ENCODE results near the gene LRMDA. TPM values are rescaled to one million over a fixed set of nuclear protein-coding genes. Genes with fewer than 3 reads are reported as not detected.

LRMDA gene
- total RNA-seq, 1 donor from 2014 or later: 6.3 TPM

DNA sequence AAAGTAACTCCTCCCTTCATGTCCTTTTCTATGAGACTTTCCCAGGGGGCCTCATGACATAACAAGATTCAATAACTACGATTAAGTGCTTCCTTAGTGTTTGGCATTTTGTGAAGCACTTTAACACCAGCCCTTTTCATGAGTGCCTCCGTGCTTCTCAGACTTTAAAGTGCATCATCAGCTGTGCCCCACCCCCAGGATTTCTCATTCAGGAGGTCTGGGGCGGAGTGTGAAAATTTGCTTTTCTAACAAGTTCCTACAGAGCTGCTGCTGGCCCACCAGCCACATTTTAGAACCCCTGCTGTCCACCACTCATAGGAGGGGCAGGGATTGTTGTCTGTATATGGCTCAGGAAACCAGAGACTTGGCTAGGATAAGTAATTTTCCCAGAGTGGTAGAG lies 445.3 kb downstream of the LRMDA start:
- DNase-seq: no peak

DNA sequence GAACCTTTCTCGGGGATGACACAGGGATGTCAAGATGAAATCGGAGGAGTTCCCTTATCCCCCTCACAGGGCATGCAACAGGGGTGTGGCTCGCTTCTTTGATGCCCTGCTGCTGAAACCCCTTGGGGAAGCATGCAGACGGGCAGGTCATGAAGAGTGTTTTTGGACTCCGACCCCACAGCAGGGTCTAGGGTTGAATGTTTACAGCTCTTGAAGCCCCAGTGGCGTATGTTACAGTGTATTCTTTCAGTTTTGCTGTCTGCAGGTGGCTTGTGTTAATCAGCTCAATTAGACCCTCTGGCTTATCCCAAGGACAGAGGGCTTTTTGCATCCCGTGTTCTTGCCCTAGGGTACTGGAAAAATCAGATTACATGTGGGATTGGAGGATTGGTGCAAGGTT lies 446.5 kb downstream of the LRMDA start:
- DNase-seq: no peak

DNA sequence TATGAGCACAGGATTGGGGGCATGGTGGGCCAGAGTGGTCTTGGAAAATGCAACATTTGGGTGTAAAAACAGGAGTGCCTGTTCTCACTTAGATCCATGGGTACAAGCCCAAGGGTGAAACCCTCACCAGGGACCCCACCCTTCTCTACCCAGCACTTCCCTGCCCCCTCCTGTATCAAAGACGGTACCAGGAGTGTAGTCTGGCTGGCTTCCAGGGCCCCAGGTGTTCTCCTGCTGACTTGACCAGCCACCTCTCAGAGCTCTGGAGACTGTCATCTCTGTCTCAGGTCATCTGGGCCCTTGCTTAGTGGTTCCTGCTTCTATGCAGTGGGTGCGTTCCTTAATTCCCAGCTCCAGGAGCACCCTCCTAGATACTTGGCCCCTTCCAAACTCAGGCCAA lies 447.2 kb downstream of the LRMDA start:
- no peak for DNase-seq

DNA sequence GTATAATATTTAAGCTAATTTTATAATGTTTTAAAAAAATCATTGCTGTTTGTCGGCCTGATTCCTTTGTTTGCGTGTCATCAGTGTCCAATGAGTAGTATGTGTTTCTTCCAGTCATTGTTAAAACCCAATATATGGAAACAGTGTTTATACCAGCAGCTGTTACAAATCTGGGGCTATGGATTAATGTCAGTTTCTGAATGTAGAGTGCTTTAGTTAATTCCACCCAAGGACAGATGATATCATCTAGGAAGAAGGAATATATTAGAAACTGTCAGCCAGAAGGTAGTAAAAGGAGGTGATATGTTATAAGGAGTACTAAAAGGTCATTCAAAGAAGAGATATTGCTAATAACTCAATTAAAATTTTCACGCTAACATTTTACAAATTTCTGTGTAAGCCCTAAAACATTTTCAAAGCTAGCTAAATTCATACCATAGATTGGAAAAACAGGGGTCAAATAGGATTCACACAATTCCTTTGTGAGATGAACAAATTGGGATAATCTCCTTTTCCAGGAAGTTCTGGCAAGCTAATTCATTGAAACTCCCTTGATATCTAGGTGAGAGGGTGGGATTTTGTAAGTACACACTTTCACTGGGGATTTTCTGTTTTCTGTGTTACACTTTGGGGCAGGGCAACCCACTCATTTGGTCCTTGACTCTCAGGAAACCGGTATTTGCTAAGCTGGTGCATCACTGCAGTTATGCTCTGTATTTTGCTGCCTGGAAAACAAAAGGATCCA lies 448.8 kb downstream of the LRMDA start:
- DNase-seq: peak; percentile 49

DNA sequence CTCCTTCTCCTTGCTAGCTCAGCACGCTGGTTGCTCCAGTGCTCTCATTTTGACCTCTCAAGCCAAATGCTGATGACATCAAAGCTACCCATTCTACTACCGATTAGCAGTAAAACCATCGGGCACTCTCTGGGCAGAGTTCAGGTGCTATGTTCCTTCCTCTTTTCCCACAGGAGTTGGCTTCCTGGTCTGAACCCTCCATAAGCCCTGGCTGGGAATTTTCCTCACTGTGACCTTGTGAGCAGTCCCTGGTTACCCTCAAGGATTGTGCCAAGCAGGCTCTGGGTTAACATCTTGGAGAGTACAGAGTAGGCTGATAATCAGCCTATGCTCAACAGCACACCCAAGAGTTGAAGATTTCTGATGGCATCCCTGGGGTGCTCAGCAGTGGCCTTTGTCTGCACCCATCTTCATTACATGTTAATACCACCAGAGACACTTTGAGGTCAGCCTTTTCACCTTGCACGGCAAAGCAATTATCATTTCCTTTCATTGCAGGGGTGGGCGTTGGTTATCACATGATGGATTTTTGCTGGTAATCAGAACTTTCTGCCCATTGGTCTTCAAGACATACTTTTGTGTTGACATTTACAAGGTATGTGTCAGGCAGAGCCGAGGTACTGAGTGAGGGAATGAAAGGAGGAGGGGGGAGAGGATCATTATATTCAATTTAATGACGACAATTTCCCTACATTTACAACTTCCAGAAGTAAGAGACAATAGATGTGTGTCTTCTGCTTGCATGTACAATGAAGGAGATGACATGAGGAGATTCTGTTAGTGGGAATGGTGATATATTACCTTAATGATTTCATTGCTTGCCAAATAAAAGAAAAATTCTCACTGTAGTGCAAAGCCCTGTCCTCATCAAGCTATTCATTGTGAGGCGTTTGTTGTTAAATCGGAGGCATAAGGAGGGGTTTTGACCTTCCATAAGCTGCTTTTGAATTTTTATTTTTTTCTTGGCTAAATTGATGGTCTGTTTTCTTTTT lies 452.0 kb downstream of the LRMDA start:
- DNase-seq: no peak

DNA sequence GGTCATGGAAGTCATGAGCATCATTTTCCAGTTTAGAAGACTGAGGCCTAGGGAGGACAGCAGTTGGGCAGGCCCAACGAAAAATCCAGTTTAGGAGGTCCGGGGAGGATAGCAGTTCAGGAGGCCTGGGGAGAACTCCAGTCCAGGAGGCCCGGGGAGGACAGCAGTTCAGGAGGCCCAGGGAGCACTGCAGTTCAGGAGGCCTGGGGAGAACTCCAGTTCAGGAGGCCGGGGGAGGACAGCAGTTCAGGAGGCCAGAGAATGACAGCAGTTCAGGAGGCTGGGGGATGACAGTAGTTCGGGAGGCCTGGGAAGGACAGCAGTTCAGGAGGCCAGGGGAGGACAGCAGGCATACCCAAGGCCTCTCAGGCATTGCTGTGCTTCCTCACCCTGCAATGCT lies 453.4 kb downstream of the LRMDA start:
- no peak for DNase-seq

DNA sequence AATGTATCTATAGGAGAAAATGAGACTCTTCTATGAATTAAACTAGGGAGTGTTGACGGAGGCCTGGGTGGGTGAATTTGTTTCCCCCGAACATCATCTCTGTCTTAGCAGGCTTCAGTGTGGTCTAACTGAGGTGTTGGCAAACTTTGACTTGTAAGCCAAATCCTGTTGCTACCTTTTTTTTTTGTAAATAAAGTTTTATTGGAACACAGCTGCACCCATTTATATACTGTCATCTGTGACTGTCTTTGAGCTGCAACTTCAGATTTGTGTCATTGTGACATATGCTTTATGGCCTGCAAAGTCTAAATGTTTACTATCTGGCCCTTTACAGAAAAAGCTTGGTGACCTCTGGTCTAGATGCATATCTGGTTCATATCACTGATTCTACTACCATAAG lies 455.9 kb downstream of the LRMDA start:
- no peak for DNase-seq

DNA sequence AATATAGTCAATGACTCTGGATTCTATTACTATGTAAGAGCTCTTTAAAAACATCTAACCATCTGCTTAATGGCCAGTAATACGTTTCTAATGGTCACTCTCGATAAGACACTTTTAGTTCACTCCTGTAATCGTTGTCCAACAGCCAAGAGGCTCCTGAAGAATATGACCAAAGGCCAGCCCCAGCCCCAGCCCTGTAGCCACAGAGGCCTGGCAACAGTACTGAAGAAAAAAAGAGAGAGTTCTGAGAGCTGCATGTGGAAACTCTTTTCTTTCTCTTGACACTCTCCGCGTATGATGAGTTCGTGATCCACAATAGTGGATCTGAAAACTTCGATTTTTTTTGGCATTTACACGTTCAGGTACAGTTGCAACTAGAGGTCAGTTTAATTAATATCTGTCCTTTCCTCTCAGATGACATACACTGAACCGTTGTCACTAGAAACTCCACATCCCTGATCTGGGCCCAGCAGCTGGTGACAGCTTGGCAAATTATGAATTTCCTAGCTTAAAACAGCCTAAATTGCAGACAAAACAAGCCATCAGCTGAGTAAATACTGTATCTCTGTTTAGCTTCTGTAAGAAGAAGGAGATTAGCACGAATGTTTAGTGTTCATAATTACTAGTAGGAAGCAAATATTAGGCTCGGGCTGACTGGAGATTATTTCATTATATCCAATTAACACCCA lies 456.7 kb downstream of the LRMDA start:
- peak; percentile 27 for DNase-seq

DNA sequence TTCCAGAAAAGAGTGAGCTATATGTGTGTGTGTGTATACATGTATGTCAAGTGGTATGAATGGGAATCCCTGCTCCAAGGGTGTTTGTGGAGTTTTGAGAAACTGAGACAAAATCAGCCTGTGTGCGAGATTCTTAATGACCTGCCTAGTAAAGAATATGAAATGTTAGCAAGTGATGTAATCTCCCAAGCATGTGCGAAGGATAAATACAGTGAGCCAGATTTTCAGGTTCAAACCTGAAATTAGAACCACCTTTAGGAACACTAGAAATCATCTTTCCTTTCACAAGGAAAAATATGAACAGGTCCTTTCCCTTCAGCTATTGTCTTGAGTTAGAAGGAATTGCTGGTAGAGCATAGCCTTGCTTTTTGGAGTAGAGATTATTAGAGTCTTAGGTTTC lies 457.6 kb downstream of the LRMDA start:
- peak; percentile 46 for DNase-seq

DNA sequence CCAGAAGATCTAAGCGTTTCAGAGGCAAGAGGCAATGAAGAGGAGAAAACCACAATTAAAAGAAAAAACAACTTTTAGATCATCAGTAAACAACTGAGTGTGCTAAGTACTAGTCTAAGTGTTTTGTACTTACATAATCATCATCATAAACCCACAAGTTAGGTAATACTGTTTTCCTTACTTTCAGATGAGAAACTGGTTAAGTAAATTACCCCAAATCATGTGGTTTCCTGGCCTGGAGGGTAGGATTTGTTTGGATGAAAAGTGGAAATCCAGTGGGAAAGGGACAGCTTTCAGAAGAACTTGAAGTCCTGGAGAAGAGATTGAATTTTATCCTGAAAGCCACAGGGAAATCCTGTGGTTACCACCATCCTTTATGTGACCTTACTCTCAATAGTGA lies 463.3 kb downstream of the LRMDA start:
- no peak for DNase-seq

DNA sequence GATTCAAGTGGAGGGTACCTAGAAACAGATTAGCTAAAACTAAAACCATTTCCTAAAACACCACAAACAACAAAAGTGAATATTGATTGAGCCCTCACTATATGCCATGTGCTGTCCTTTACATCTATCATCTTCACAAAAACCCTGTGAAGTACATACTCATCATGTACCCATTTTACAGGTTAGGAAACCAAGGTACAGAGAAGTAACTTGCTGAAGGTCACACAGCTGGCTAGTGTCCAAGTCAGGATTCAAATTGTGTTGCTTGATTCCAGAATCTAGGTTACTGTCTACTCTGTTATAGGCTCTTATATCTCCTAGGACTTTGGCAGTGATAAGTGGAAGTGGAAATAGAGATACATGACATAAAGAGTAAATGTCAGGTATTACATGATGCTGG lies 463.8 kb downstream of the LRMDA start:
- DNase-seq: no peak

DNA sequence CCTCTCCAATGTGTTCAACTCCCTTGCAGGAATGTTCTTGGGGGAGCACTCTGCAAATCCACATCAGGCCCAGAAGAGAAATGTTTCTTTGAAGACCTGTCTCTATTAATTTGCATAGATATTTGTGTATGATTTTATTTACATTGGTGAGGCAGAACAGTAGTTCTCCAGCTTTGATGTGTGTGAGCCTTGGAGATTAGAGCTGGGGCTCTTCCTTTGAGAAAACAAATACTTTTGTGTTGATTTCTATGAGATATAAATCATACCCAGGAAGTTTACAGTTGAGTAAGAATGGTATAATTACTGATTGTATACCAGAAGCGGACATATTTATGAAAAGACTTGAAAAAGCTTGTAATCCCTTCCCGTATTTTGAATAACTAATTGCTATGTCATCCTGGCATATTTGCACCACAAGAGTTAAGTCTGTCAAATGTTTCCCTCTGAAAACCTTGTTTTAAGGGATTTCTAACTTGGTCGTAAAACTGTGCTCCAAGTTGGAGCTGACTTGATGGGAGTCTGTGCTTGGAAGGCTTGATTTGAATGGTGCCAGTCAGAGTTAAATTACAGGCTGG lies 468.5 kb downstream of the LRMDA start:
- DNase-seq: no peak

DNA sequence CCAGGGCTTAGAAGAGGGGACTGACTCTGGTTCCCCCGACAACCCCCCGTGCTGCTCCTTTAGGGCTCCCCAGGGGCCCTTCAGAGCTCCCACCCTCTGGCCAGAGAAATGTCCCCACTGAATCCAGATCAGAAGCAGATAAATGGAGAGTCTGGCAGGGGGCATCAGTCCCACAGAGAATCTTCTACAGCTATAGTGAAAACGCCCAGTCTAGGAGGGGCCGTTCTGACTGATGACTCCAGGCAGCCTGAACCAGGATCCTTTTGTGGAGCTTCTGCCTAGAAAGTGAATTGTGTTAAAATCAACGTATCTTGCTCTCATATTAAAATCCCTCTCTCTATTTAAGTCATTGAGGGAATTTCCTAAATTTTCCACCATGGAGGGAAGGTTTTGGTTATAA lies 471.4 kb downstream of the LRMDA start:
- no peak for DNase-seq

DNA sequence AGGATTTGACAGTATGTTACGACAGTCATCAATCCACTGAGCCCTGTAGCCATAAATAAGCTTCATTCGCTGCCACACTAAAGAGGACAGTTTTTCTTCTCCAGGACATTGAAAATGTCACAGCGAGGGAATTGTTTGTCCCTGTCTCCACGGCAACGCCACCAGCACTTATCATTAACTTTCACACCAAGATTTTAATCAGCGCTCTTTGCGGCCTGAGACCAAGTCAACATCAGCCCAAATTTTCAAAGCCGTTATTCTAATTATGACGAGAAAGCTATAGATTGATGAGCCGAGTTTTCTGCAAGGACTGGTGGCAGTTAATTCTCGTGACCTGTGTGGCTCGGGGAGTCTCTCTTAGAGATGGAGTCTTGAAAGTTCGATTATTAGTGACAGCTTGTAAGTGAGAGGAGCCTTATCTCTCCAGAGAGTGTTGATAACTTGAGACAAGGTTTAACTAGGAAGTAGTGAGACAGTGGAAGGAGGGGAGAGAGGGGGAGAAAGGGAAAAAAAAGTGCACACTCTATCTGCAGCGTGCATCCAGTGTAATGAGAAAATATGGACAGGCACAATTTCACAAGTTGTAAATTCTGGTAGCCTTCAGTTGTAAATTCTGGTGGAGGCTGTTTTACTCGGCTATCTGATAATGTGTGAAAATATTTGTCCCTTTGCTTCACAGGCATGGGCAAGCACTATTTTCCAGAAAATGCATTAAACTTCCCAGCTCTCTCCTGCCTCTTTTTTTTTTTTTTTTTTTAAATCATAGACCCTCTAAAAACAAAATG lies 473.3 kb downstream of the LRMDA start:
- DNase-seq: peak; percentile 7

DNA sequence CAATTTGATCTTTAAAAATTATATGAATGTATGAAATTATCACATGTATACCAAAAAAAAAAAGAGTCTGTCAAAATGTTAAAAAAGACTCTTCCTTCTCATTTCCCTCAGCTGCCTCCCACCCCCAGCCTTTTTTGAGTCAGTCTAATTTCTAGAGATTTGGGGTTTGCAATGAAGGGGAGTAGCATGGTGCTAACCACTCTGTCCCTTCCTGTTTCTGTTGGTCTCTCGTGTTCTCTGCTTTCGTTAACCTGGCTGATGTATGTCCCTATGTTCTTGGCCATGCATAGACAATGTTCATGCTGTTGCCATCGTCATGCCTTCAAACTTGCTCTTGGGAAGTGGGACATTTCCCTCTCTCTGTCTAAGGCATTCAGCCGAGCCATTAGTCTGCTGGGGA lies 474.1 kb downstream of the LRMDA start:
- no peak for DNase-seq

DNA sequence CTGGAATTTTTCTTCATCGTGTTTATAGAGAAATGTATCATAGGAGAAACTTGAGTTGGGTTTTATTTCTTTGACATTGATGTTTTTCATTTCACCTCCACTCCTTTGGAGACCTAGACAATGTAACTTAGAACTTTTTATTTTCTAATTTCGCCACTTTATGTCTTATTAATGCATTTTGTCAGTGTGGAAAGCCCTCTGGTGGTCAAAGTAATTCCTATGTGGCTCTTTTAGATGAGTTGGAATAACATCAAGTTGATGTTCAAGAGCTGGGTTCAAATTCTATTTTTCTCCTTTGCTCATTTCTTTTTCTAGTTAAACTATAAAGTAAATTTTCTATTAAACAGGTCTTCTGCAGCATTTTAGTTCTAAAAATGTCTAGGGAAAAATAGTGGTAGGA lies 478.6 kb downstream of the LRMDA start:
- DNase-seq: peak; percentile 27

DNA sequence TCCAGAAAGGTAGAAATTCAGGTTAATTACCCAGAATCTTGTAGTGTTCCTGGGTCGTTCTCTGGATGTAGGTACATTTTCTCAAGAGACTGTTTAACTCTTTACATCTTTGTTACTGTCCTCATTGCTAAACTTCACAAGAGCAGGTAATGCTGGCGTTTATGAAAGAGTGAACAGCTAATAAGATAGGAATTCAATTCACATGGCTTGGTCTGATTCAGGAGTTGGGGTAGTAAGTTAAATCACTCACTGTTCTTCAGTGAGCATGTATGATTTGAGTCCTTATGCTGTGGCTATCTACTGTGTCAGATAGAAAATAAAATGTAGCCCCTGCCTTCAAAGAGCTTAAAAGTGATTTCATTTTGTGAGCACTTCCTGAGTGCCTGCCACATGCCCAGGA lies 480.0 kb downstream of the LRMDA start:
- DNase-seq: no peak

DNA sequence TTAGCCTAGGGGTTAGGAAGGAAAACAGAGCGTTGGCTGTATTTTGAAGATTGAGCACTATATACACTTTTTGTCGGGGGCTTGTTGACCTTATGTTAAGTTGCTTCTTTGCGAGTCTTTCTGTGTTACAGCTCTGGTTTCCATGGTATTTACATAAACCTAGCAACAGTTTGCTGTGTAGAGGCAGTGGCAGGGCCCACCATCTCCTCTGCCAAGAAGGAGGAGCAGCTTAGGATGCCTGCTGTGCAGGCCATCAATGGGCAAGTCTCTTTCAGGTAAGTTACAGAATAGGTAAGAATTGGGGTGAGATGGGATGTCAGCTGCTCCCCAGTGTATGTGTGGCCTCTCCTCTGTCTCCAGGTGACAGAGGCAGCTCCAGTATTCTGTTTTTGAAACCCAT lies 485.5 kb downstream of the LRMDA start:
- DNase-seq: peak; percentile 50

DNA sequence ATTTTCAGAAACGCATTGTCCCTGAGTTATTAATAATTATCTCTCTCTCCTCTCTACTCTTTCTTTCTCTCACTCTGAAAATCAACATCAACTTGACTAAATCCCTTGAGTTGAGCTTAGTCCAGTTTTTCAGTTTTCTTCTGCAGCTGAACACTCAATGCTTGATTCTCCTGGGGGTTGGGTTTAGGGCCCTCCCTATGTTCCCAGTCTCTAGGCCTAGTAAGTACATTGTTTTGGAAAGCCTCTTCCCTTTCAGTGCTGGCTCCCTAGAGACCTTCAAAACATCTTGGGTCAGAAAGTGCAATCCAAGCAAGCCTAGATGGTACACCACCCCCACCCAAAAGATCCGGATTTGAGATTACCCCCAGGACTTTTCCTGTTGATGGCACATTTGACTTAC lies 488.5 kb downstream of the LRMDA start:
- no peak for DNase-seq

DNA sequence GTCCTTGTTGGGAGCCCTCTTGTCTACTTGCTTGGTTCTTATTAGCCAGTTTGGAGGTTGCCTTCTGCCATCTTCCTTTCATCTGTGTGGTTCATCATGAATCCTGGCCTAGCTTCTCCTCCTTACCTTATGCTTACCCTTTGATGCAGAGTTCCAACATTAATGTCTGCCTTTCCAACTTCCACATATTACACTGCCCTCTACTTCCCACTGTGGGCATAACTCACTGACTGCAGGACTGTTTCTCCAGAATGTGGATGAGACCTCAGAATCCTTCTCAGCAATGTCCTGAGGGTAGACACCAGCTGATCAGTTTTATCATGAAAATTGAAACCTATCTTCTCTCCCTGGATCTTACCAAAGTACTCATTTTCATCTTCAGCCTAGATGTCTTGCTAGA lies 491.0 kb downstream of the LRMDA start:
- no peak for DNase-seq

DNA sequence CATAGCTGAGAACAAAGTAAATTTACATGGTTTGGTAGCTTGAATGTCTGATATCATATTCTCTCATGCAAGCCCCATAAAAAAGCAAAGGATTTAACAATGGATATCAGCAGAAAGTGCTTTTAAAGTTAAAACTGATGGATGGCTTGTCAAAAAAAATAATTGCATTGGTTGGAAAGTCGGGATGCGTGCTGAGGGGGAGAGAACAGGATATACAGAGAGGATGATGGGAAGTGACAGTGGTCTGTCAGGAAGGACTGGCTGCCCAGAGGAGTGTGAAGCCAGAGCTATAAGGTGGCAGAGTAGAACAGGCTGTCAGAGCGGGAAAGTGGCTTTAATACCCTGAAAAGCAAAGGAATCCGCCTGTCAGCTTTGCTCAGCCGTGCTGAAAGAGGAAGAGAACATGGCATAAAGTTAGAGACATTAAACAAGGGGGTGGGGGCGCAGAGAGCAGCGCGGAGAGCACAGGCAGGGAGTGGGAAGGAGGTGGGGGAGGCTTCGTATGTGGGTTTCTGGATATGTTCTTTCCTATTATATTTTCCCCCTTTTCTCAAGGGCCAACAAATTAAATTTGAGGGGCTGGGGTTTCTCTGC lies 493.0 kb downstream of the LRMDA start:
- peak; percentile 51 for DNase-seq
